ENCODE measurements around the gene CD81.

DNA sequence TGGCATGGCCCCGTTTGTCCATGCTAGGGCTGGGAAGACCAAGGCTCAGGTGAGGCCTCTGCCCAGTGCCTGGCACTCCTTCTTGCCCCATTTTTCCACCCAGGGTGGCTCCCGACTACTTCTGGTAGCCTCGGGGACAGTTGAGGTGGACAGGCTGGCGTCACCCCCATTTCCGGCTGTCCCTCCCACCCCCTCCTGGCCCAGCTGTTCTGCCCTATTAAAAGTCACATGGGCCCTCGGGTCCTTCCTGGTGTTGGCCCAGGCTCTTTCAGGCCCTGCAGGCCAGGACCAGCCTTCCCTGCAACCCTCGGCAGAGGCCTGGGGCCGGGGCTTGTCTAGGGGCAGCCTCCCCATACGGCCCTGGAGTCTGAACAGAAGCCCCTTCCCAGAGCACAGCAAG is 9.5 kb downstream of the CD81 start:
- TF ChIP-seq POLR2A (IDR thresholded peaks at IDR 0.05) (no peak), POLR2AphosphoS5 (IDR thresholded peaks at IDR 0.05) (no peak)
